Left cardiac atrium (tissue), 4 donors: ENCODE data around the gene CCDC92. TPM values are rescaled to one million over a fixed set of nuclear protein-coding genes. Genes with fewer than 3 reads are reported as not detected.

ENCODE experiments used
- ATAC-seq, 2 donors: fragments of 200-7000 bp; cut with Tn5 transposase; one replicate each; pipeline ENCODE4 v1.9.1; 2020; ENCODE audit warnings: mild to moderate bottlenecking in 2 of 2, moderate library complexity in 2 of 2
- DNase-seq: peaks from one replicate; pipeline ENCODE4 v3.0.0-alpha.2; 2020
- intact Hi-C, 2 donors: fragments of 100-400 bp; cut with DNase I; formaldehyde crosslinking; loops; one replicate each; pipeline versions ENCODE4 v1.14.1 to v1.15.1; 2022 to 2023
- total RNA-seq, 2 donors: library from RNA; stranded (reverse); fragmentation: NEBNext Ultra II Directional; extraction: Animal tissue kit (Norgen Biotek cat#: 25700); gene quantifications; one replicate each; pipeline ENCODE4 v1.2.1, GENCODE V29; 2021
- donor health status: DM: no; HTN: yes; CAD: no.
- donor health status: DM: no; HTN: yes; CAD: no; lungs with severe emphysema.
- donor health status: DM: yes; HTN: yes; CAD: no.
- donor health status: Dilated cardiomyopathy.

The CCDC92 gene
- total RNA-seq, 2 donors from 2014 or later: 46.3 to 53.8 TPM

GRCh38 chr12:123886258-123886657, 86.4 kb downstream of the CCDC92 start:
- DNase-seq: no peak
- intact Hi-C loops: no loop called here
- ATAC-seq: no peak

Other genes starting within 250 kb of the CCDC92 start
- under 1 TPM; 0.03 to 0.29 TPM for gene DNAH10, start 210.5 kb downstream of the CCDC92 start, total RNA-seq
- 10 to 100 TPM; 67.6 to 75.8 TPM for gene ZNF664, start 384 bp upstream of the CCDC92 start, total RNA-seq